ENCODE measurements around the gene LCN10. TPM values are rescaled to one million over a fixed set of nuclear protein-coding genes. Genes with fewer than 3 reads are reported as not detected.

LCN10 gene
- total RNA-seq, 2 donors from 2014 or later, result 0.91 to 1.1 TPM

DNA sequence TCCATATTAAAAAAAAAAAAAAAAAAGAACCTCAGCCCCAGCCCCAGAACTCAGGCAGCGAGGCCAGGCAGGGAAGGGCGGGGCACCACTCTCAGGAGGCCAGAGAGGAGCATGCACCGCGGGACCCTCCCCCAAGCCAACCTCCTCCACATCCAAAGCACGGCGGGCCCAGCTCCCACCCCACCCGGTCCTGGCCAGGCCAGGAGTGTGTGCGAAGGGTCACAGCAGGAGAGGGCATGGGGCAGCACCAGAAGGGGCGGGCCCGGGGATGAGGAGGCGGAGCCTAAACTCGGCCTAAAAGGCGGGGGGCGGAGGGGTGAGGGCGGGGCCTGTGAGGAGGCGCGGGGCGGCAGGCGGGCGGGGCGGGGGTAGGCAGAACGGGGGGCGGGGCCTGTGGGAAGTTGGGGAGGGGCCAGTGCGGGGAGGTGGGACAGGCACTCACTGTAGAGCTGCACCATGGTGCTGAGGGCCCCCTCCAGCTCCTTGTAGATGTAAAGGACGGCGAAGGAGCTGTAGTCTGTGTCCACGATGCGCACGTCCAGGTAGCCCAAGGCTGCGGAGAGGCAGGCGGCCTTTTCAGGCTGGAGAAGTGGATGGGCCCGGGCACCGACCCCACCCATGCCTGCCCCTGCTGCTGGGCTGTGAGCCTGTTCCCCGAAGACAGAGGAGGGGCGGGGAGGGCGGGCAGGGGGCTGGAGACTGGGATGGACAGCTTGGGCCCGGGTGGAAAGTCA is 20.3 kb upstream of the LCN10 start:
- H3K9ac ChIP-seq (ENCODE audit: extremely low read depth, low read length, poor library complexity, severe bottlenecking), result no peak overlapping the region
- no peaks in the 10 kb centered on the region for H3K36me3 ChIP-seq (ENCODE audit: control insufficient read depth, insufficient read depth, low read length)
- TF ChIP-seq, protein P1, sequence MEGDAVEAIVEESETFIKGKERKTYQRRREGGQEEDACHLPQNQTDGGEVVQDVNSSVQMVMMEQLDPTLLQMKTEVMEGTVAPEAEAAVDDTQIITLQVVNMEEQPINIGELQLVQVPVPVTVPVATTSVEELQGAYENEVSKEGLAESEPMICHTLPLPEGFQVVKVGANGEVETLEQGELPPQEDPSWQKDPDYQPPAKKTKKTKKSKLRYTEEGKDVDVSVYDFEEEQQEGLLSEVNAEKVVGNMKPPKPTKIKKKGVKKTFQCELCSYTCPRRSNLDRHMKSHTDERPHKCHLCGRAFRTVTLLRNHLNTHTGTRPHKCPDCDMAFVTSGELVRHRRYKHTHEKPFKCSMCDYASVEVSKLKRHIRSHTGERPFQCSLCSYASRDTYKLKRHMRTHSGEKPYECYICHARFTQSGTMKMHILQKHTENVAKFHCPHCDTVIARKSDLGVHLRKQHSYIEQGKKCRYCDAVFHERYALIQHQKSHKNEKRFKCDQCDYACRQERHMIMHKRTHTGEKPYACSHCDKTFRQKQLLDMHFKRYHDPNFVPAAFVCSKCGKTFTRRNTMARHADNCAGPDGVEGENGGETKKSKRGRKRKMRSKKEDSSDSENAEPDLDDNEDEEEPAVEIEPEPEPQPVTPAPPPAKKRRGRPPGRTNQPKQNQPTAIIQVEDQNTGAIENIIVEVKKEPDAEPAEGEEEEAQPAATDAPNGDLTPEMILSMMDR (conservative IDR thresholded peaks at IDR 0.05), result no peak
- H3K4me3 Mint-ChIP-seq, result no peak overlapping the region
- H3K27ac ChIP-seq (ENCODE audit: low read depth, low read length), result no peak overlapping the region
- H3K9me3 ChIP-seq (ENCODE audit: control insufficient read depth, low read length), result no peaks in the 10 kb centered on the region
- H3K36me3 Mint-ChIP-seq (ENCODE audit: low read depth), result no peaks in the 10 kb centered on the region
- peaks cover 7% of the 10 kb centered on the region for H3K9me3 Mint-ChIP-seq
- no peaks in the 10 kb centered on the region for H3K4me1 Mint-ChIP-seq
- H3K27me3 ChIP-seq (ENCODE audit: control insufficient read depth, insufficient read depth, low read length, poor library complexity, severe bottlenecking), result no peaks in the 10 kb centered on the region
- peaks cover 9% of the 10 kb centered on the region for H3K27me3 Mint-ChIP-seq (ENCODE audit: insufficient read depth)
- no peak overlapping the region for H3K27ac Mint-ChIP-seq
- no peaks in the 10 kb centered on the region for H3K4me1 ChIP-seq (ENCODE audit: control insufficient read depth, insufficient read depth, low read length)
- H3K4me3 ChIP-seq (ENCODE audit: low read length), result no peak overlapping the region
- 20 to 26% methylated on average over 2 to 35 of the region's 37 CpGs for WGBS, 2 experiments (ENCODE audit: insufficient coverage in 1 of 2, insufficient read length in 1 of 2)
- peak; percentile 97 for DNase-seq

DNA sequence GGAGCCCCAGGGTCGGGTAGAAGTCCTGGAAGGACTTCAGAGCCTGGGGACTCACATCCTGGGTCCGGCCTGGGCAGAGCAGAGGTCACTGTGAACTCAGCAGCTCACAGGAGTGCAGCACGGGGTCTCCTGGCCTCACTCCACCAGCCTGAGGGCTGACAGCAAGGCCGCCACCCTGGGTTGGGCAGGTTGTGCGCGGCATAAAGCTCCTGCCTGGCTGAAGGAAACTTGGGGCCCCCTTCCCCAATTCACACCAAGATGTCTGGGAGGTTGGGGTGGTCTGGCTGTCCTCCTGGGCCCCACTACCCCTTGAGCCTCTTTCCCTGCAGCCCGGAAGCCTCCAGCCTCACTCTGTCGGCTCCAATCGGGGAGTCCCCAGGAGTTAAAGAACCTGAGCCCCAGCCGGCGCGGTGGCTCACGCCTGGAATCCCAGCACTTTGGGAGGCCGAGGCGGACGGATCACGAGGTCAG is 19.5 kb upstream of the LCN10 start:
- no peak overlapping the region for H3K4me3 Mint-ChIP-seq
- H3K27ac Mint-ChIP-seq, result no peak overlapping the region
- Histone ChIP-seq H3K9ac (ENCODE audit: extremely low read depth, low read length, poor library complexity, severe bottlenecking) (no peak overlapping the region), H3K27ac (ENCODE audit: low read depth, low read length) (no peak overlapping the region), H3K4me1 (ENCODE audit: control insufficient read depth, insufficient read depth, low read length) (no peaks in the 10 kb centered on the region), H3K9me3 (ENCODE audit: control insufficient read depth, low read length) (no peaks in the 10 kb centered on the region), H3K27me3 (ENCODE audit: control insufficient read depth, insufficient read depth, low read length, poor library complexity, severe bottlenecking) (no peaks in the 10 kb centered on the region), H3K36me3 (ENCODE audit: control insufficient read depth, insufficient read depth, low read length) (no peaks in the 10 kb centered on the region), H3K4me3 (ENCODE audit: low read length) (no peak overlapping the region)
- no peaks in the 10 kb centered on the region for H3K36me3 Mint-ChIP-seq (ENCODE audit: low read depth)
- DNase-seq, result no peak
- WGBS, 2 experiments (ENCODE audit: insufficient coverage in 1 of 2, insufficient read length in 1 of 2), result 94 to 95% methylated on average over 8 to 17 of the region's 17 CpGs
- peaks cover 7% of the 10 kb centered on the region for H3K9me3 Mint-ChIP-seq
- no peaks in the 10 kb centered on the region for H3K4me1 Mint-ChIP-seq
- TF ChIP-seq, protein P1 (conservative IDR thresholded peaks at IDR 0.05), result no peak
- peaks cover 3% of the 10 kb centered on the region for H3K27me3 Mint-ChIP-seq (ENCODE audit: insufficient read depth)

DNA sequence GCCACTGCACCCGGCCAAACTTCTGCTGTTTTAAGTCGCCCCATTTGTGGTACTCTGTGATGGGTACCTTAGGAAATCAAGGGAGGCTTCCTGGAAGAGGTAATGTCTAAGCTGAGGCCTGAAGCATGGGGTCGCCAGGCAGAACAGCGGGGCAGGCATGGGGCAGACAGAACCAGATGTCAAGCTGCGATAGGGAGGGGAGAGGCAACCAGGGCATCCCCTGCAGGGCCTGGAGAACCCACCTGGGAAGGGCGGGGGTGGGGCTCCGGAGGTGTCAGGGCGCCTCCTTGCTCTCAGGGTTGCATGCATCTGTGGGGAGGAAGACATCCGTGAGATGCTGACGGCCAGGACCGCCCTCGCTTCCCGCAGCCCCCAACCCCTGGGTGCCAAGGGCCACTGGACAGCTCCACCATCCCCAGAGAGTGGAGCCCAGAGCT is 18.8 kb upstream of the LCN10 start:
- Histone ChIP-seq H3K27ac (ENCODE audit: low read depth, low read length) (no peak overlapping the region), H3K27me3 (ENCODE audit: control insufficient read depth, insufficient read depth, low read length, poor library complexity, severe bottlenecking) (no peaks in the 10 kb centered on the region), H3K4me1 (ENCODE audit: control insufficient read depth, insufficient read depth, low read length) (no peaks in the 10 kb centered on the region), H3K9me3 (ENCODE audit: control insufficient read depth, low read length) (no peaks in the 10 kb centered on the region), H3K36me3 (ENCODE audit: control insufficient read depth, insufficient read depth, low read length) (no peaks in the 10 kb centered on the region), H3K9ac (ENCODE audit: extremely low read depth, low read length, poor library complexity, severe bottlenecking) (no peak overlapping the region), H3K4me3 (ENCODE audit: low read length) (no peak overlapping the region)
- no peak overlapping the region for H3K27ac Mint-ChIP-seq
- no peaks in the 10 kb centered on the region for H3K4me1 Mint-ChIP-seq
- TF ChIP-seq, protein P1 (conservative IDR thresholded peaks at IDR 0.05), result no peak
- no peak for DNase-seq
- WGBS, 2 experiments (ENCODE audit: insufficient coverage in 1 of 2, insufficient read length in 1 of 2), result 90 to 93% methylated on average over 6 to 13 of the region's 13 CpGs
- no peak overlapping the region for H3K4me3 Mint-ChIP-seq
- H3K27me3 Mint-ChIP-seq (ENCODE audit: insufficient read depth), result peaks cover 2% of the 10 kb centered on the region
- no peaks in the 10 kb centered on the region for H3K36me3 Mint-ChIP-seq (ENCODE audit: low read depth)
- peaks cover 1% of the 10 kb centered on the region for H3K9me3 Mint-ChIP-seq
